ENCODE measurements around the gene CAPZB.

GRCh38 chr1:19351873-19352272, 133.5 kb downstream of the CAPZB start:
- TF ChIP-seq CTCF (IDR thresholded peaks at IDR 0.05; ENCODE audit: poor library complexity, severe bottlenecking): no peak
- TF ChIP-seq MXI1 (conservative IDR thresholded peaks at IDR 0.05; ENCODE audit: poor library complexity, severe bottlenecking): no peak
- TF ChIP-seq EZH2 (IDR thresholded peaks at IDR 0.05; ENCODE audit: borderline replicate concordance, insufficient read depth, low read length, poor library complexity, severe bottlenecking): no peak
- no peak for TF ChIP-seq POLR2AphosphoS5 (IDR thresholded peaks at IDR 0.05)
- no peak for TF ChIP-seq RAD21 (conservative IDR thresholded peaks at IDR 0.05)
- TF ChIP-seq EP300 (conservative IDR thresholded peaks at IDR 0.05; ENCODE audit: poor library complexity, severe bottlenecking): no peak
- no peak for TF ChIP-seq TAF1 (IDR thresholded peaks at IDR 0.05; ENCODE audit: low read depth)
- TF ChIP-seq SMC3 (conservative IDR thresholded peaks at IDR 0.05; ENCODE audit: poor library complexity): no peak
